ENCODE data around the gene TMEM131. TPM values are rescaled to one million over a fixed set of nuclear protein-coding genes. Genes with fewer than 3 reads are reported as not detected.
"Not testable (repeated sequence)": the region's sequence is repeated elsewhere in the genome, so short reads cannot be mapped to it uniquely, and the experiment has no call there.

TMEM131 gene
- total RNA-seq, 1 donor from 2014 or later = 35.4 TPM

DNA sequence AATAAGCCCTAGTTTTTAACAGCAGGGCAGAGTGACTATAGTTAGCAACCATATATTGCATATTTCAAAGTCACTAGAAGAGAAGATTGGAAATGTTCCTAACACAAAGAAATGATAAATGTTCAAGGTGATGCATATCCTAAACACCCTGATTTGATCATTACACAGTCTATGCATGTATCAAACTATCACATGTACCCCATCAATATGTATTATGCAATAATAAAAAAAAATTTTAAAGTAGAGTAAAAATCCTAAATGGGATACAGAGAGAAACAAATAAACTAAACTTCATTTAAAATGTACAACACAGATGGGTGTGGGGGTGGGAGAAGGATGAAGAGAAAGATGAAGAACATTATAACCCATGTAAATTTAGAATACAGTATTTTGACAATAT is 93.9 kb downstream of the TMEM131 start:
- intact Hi-C loops (cut with DNase I) = no loop called here
- TF ChIP-seq, protein P1, sequence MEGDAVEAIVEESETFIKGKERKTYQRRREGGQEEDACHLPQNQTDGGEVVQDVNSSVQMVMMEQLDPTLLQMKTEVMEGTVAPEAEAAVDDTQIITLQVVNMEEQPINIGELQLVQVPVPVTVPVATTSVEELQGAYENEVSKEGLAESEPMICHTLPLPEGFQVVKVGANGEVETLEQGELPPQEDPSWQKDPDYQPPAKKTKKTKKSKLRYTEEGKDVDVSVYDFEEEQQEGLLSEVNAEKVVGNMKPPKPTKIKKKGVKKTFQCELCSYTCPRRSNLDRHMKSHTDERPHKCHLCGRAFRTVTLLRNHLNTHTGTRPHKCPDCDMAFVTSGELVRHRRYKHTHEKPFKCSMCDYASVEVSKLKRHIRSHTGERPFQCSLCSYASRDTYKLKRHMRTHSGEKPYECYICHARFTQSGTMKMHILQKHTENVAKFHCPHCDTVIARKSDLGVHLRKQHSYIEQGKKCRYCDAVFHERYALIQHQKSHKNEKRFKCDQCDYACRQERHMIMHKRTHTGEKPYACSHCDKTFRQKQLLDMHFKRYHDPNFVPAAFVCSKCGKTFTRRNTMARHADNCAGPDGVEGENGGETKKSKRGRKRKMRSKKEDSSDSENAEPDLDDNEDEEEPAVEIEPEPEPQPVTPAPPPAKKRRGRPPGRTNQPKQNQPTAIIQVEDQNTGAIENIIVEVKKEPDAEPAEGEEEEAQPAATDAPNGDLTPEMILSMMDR (IDR thresholded peaks at IDR 0.05) = no peak
- TF ChIP-seq POLR2A (IDR thresholded peaks at IDR 0.05) (no peak), POLR2AphosphoS5 (IDR thresholded peaks at IDR 0.05; ENCODE audit: insufficient read depth in 1 of 2, low read depth in 1 of 2) (no peak)

GRCh38 chr2:97900806-97901205 is 94.9 kb downstream of the TMEM131 start:
- Histone ChIP-seq H3K27me3 (no peaks in the 10 kb centered on the region), H3K36me3 (no peaks in the 10 kb centered on the region), H3K9me3 (no peaks in the 10 kb centered on the region), H3K4me1 (no peaks in the 10 kb centered on the region), H3K27ac (no peak overlapping the region), H3K4me3 (no peak overlapping the region)
- no peak for DNase-seq (ENCODE audit: extremely low spot score in 2 of 2)
- intact Hi-C loops (cut with DNase I) = no loop called here
- TF ChIP-seq, protein P1 (IDR thresholded peaks at IDR 0.05) = no peak
- TF ChIP-seq POLR2AphosphoS5 (IDR thresholded peaks at IDR 0.05; ENCODE audit: insufficient read depth in 1 of 2, low read depth in 1 of 2) (no peak), POLR2A (IDR thresholded peaks at IDR 0.05) (no peak)

More for the DNA sequence above, 93.9 kb downstream of the TMEM131 start:
- no peaks in the 10 kb centered on the region for H3K36me3 ChIP-seq
- DNase-seq (ENCODE audit: extremely low spot score in 2 of 2) = no peak
- H3K4me1 ChIP-seq = no peaks in the 10 kb centered on the region
- no peak overlapping the region for H3K27ac ChIP-seq
- H3K4me3 ChIP-seq = no peak overlapping the region
- no peaks in the 10 kb centered on the region for H3K9me3 ChIP-seq
- no peaks in the 10 kb centered on the region for H3K27me3 ChIP-seq

GRCh38 chr2:97893042-97893441 is 102.7 kb downstream of the TMEM131 start:
- intact Hi-C loops (cut with DNase I); DNase-seq (ENCODE audit: extremely low spot score in 2 of 2); H3K27me3 ChIP-seq; H3K27ac ChIP-seq; H3K4me3 ChIP-seq; H3K4me1 ChIP-seq; H3K9me3 ChIP-seq; H3K36me3 ChIP-seq: not testable (repeated sequence)

- no peak for TF ChIP-seq POLR2A (IDR thresholded peaks at IDR 0.05)
- TF ChIP-seq, protein P1 (IDR thresholded peaks at IDR 0.05) = no peak
- no peak for TF ChIP-seq POLR2AphosphoS5 (IDR thresholded peaks at IDR 0.05; ENCODE audit: insufficient read depth in 1 of 2, low read depth in 1 of 2)
- Histone ChIP-seq H3K27me3 (no peaks in the 10 kb centered on the region), H3K4me3 (no peak overlapping the region), H3K4me1 (no peaks in the 10 kb centered on the region), H3K9me3 (peaks cover 1% of the 10 kb centered on the region), H3K27ac (no peak overlapping the region), H3K36me3 (peaks cover 0 to 13% of the 10 kb centered on the region in 2 donors)
- DNase-seq (ENCODE audit: extremely low spot score in 2 of 2) = no peak
- intact Hi-C loops (cut with DNase I) = no loop called here
Observed at GRCh38 chr2:97891611-97892010, 104.1 kb downstream of the TMEM131 start.

- H3K27ac ChIP-seq = no peak overlapping the region
- peaks cover 0 to 26% of the 10 kb centered on the region in 2 donors for H3K36me3 ChIP-seq
- no peaks in the 10 kb centered on the region for H3K27me3 ChIP-seq
- no peaks in the 10 kb centered on the region for H3K4me1 ChIP-seq
- no peak for TF ChIP-seq POLR2A (IDR thresholded peaks at IDR 0.05)
- TF ChIP-seq POLR2AphosphoS5 (IDR thresholded peaks at IDR 0.05; ENCODE audit: insufficient read depth in 1 of 2, low read depth in 1 of 2) = no peak
- TF ChIP-seq, protein P1 (IDR thresholded peaks at IDR 0.05) = no peak
- H3K9me3 ChIP-seq = peaks cover 12% of the 10 kb centered on the region
- no peak overlapping the region for H3K4me3 ChIP-seq
- intact Hi-C loops (cut with DNase I) = no loop called here
- no peak for DNase-seq (ENCODE audit: extremely low spot score in 2 of 2)
Observed at GRCh38 chr2:97889156-97889555, 106.6 kb downstream of the TMEM131 start.

Data from vagina (tissue), 2 donors.